ENCODE data around the gene GPX7. TPM values are rescaled to one million over a fixed set of nuclear protein-coding genes. Genes with fewer than 3 reads are reported as not detected.
A peak's percentile ranks its signal among the peaks of the same experiment; 100 is the strongest.

GPX7 gene
- total RNA-seq, 2 experiments from 2014 or later: 29.4 to 31.1 TPM

DNA sequence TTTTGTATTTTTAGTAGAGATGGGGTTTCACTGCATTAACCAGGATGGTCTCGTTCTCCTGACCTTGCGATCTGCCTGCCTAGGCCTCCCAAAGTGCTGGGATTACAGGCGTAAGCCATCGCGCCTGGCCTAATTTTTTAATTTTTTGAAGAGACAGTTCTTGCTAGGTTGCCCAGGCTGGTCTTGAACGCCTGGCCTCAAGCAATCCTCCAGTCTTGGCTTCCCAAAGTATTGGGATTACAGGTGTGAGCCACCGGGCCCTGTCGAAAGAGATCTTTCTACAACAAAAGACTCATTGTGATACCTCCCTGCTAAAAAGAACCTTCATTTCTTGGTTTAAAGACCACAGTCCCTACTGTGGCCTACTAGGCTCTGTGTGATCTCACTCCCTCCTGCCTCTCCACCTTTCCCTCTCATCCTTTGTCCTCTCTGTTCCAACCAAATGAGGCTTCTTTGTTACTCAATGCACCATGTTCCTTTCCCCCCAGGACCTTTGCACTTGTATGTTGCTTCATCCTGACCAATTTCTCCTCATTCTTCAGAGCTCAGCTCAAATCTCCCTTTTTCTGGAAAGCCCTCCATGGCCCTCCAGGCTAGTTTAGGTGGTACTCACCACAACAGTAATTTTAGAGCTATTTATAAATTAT lies 1.5 kb upstream of the GPX7 start:
- Mint-ChIP-seq H3K27me3 (no peaks in the 10 kb centered on the region), H3K27ac (no peak overlapping the region), H3K4me3 (no peak overlapping the region), H3K4me1 (peaks cover 27% of the 10 kb centered on the region), H3K36me3 (peaks cover 25% of the 10 kb centered on the region), H3K9me3 (no peaks in the 10 kb centered on the region)
- DNase-seq: no peak

DNA sequence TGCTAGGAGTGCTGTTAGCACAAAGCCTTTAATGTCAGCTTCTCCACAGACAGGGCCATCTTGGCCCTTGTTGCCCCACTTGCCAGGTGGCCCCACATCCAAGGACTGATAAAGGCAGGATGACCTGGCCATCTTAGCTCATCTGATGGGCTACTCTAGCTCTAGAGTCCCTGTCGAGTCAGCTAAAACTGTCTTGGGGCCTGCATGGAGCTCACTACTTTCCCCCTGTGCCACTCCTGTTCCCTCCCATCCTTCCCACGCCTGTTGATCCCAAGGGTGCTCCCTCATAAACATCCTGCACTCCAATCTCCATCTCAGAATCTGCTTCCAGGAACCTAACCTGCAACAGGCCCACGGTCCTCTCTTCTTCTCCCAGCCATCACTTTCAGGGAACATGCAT lies 652 bp upstream of the GPX7 start:
- peak overlapping the region; percentile 66 for H3K4me3 Mint-ChIP-seq
- no peak for DNase-seq
- H3K36me3 Mint-ChIP-seq: peaks cover 25% of the 10 kb centered on the region
- H3K27ac Mint-ChIP-seq: peak overlapping the region; percentile 81
- H3K27me3 Mint-ChIP-seq: no peaks in the 10 kb centered on the region
- no peaks in the 10 kb centered on the region for H3K9me3 Mint-ChIP-seq
- peaks cover 31% of the 10 kb centered on the region for H3K4me1 Mint-ChIP-seq

DNA sequence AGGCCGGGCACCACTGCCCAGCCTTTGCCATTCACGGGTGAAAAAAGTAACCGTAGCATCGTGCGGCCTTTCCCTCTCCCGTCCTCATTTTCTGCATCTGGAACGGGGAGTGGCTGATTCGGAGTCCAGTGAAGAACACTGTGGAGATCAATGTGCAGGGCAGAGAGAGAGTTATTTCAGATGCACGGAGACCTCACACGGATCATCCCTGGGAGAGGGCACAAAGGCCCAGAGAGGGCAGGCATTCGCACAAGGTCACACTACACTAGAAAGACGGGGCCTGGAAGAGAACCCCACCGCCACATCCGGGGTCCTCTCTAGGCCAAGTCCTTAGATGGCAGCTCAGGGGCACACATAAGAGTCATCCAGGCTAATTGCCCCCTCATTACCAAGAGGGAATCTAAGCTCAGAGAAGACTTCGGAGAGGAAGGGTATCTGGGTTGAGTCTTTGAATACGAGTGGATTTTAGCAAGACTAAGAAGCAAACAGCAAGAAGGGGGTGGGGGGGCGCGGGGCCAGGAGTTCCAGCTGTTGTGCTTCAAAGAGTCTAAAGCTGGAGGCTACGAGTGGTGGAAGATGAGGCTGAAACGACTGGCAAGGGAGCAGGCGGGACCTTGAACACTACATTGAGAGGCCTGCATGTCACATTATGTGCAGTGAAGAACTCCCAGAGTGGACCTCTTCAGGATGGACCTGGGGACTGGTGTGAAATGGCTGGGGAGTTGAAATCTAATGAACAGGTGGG lies 857 bp downstream of the GPX7 start:
- peak; percentile 21 for DNase-seq
- Mint-ChIP-seq H3K4me3 (peak overlapping the region; percentile 90), H3K27ac (peak overlapping the region; percentile 94), H3K4me1 (peaks cover 32% of the 10 kb centered on the region), H3K36me3 (peaks cover 25% of the 10 kb centered on the region), H3K27me3 (no peaks in the 10 kb centered on the region), H3K9me3 (no peaks in the 10 kb centered on the region)

DNA sequence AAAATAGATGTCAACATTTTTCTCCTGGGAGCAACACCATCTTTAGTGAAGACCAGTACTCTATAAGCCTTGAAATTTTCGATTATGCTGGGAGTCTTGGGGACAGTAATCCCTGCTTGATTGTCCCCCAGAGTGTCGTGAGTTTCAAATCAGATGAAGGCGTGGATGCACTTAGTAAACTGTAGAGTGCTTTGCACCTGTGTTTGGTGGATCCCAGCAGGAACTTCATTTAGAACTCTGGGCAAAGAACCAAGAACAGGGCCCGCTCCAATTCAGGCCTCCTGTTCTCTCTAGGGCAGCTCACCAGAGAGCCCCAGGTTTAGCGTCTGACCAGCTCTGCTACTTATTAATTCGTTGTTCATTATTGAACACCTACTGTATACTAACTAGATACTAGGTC lies 1.5 kb downstream of the GPX7 start:
- DNase-seq: no peak
- H3K27ac Mint-ChIP-seq: peak overlapping the region; percentile 94
- H3K9me3 Mint-ChIP-seq: no peaks in the 10 kb centered on the region
- peaks cover 32% of the 10 kb centered on the region for H3K4me1 Mint-ChIP-seq
- H3K4me3 Mint-ChIP-seq: peak overlapping the region; percentile 90
- peaks cover 25% of the 10 kb centered on the region for H3K36me3 Mint-ChIP-seq
- H3K27me3 Mint-ChIP-seq: no peaks in the 10 kb centered on the region

DNA sequence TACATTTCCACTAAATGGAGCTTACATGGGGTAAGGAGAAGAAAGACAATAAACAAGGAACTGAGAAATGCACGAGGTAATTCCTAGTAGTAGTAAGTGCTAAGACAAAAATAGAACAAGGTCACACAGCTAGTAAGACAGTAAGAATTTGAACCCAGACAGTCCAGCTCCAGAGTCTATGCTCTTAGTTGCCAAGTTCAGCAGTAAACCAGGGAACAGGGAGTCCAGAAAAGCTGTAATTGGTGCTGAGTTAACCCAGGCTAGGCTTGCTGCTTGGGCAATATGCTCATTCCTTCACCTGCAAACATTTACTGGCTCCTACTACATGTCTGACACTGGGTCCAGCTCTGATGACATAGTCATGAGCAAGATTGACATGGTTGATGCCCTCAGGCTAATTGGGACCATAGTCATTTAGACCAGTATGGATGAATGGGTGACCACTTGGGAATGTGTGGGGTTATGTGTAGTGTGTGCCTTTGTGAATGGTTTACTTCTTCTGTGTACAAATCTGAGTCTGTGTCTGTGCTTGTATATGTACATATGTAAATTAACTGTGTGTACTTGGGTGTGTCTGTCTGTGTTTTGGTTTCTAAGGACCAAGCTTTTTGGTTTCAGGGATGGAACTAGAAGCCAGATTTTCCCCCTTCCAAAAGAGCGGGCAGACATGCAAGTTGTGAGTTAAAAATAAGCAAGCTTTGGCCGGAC lies 2.0 kb downstream of the GPX7 start:
- H3K9me3 Mint-ChIP-seq: no peaks in the 10 kb centered on the region
- peak overlapping the region; percentile 90 for H3K4me3 Mint-ChIP-seq
- H3K36me3 Mint-ChIP-seq: peaks cover 27% of the 10 kb centered on the region

DNA sequence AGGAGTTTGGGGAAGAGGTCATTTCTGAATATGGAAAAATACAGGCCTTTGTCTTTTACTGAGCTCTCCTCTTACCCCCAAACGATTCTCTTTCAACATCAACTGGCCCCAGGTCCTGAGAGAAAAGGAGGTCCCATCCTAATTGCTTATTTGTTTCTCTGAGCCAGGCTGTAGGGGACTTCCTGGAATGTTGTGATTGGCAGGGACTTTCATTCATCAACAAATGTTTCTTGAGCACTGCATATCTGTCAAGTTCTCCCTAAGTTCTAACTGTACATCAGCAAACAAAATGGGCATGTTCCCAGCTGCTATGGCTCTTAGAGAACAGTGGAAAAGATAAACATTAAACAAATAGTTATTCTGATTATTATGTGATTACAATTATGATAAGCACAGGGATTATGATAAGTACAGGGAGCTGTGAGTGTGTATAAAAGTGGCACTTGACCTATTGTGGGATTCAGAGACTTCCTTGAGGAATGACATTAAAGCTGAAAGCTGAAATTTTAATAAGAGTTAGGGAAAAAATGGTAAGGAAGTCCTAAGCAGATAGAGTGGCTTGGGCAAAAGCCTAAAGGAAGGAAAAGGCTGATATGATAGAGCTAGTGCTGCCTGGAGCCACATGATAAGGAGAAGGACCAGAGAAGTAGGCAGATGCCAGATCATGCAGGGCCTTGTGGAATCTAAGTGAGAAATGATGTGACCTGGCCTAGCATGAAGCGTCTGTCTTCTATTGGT lies 11.6 kb downstream of the GPX7 start:
- Mint-ChIP-seq H3K4me1 (peaks cover 11% of the 10 kb centered on the region), H3K27me3 (no peaks in the 10 kb centered on the region), H3K4me3 (no peak overlapping the region), H3K9me3 (no peaks in the 10 kb centered on the region), H3K27ac (no peak overlapping the region), H3K36me3 (peaks cover 8% of the 10 kb centered on the region)
- no peak for DNase-seq

More for the DNA sequence above, 2.0 kb downstream of the GPX7 start:
- no peaks in the 10 kb centered on the region for H3K27me3 Mint-ChIP-seq
- H3K27ac Mint-ChIP-seq: peak overlapping the region; percentile 94
- no peak for DNase-seq
- H3K4me1 Mint-ChIP-seq: peaks cover 32% of the 10 kb centered on the region

DNA sequence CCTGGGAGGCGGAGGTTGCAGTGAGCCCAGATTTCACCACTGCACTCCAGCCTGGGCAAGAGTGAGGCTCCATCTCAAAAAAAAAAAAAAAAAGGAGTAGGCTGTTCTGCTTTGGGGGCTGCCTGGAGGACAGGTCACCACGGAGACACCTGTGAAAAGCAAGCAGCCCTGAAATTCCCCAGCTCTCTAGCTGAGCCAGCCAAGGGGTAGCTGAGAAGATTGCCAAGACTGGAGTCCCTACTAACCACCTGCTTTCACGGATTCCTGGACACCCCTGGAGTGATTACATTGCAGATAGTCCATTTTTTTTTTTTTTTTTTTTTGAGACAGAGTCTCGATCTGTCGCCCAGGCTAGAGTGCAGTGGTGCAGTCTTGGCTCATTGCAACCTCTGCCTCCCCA lies 12.5 kb downstream of the GPX7 start:
- no peak for DNase-seq
- no peaks in the 10 kb centered on the region for H3K27me3 Mint-ChIP-seq
- peaks cover 11% of the 10 kb centered on the region for H3K4me1 Mint-ChIP-seq
- H3K4me3 Mint-ChIP-seq: no peak overlapping the region
- H3K9me3 Mint-ChIP-seq: no peaks in the 10 kb centered on the region
- H3K36me3 Mint-ChIP-seq: peaks cover 7% of the 10 kb centered on the region
- no peak overlapping the region for H3K27ac Mint-ChIP-seq

DNA sequence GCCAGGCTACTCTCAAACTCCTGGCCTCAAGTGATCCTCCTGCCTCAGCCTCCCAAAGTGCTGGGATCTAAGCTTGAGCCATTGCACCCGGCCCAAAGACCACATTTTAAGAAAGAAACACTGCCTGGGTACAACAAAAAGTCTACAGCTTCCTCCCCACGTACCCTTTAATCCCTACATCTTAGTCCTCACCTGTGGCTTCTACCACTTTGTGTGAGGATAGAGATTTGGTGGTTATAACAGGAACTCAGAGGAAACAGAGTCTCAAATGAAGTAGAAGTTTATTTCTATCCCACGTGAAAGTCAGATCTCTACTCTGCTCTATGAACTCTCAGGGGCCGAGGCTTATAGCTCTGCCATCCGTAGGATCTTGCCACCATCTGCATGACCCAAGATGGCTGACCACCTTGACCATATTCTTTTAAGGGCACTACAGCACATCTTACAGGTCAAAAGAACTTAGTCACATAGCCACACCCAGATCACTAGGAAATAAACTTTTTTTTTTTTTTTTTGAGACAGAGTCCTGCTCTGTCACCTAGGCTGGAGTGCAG lies 13.4 kb downstream of the GPX7 start:
- Mint-ChIP-seq H3K27ac (peak overlapping the region; percentile 25), H3K9me3 (no peaks in the 10 kb centered on the region), H3K4me3 (no peak overlapping the region), H3K36me3 (peaks cover 10% of the 10 kb centered on the region), H3K4me1 (peaks cover 11% of the 10 kb centered on the region), H3K27me3 (no peaks in the 10 kb centered on the region)
- DNase-seq: no peak

DNA sequence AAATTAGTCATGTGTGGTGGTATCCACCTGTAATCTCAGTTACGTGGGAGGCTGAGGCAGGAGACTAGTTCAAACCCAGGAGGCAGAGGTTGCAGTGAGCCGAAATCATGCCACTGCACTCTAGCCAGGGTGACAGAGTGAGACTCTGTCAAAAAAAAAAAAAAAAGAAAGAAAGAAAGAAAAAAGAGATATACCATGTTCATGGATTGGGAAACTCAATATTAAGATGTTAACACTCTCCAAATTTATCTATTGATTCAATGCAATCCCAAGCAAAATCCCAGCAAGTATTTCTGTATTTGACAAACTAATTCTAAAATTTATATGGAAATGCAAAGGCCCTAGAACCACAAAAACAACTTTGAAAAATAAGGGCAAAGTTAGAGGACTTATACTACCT lies 19.8 kb downstream of the GPX7 start:
- H3K9me3 Mint-ChIP-seq: peaks cover 2% of the 10 kb centered on the region
- no peak overlapping the region for H3K27ac Mint-ChIP-seq
- no peak overlapping the region for H3K4me3 Mint-ChIP-seq
- peaks cover 16% of the 10 kb centered on the region for H3K36me3 Mint-ChIP-seq
- peaks cover 9% of the 10 kb centered on the region for H3K4me1 Mint-ChIP-seq
- DNase-seq: no peak
- no peaks in the 10 kb centered on the region for H3K27me3 Mint-ChIP-seq

DNA sequence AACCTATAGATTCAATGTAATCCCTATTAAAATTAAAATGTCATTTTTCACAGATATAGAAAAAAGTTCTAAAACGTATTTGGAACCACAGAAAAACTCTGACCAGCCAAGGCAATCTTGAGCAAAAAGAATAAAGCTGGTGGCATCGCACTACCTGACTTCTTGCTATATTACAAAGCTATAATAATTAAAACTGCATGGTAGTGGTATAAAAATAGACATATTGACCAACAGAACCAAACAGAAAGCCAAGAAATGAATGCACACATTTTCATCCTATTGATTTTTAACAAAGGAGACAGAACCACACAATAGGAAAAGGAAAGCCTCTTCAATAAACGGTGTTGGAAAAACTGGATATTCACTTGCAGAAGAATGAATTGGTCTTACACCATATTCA lies 21.6 kb downstream of the GPX7 start:
- peaks cover 5% of the 10 kb centered on the region for H3K4me1 Mint-ChIP-seq
- peaks cover 2% of the 10 kb centered on the region for H3K9me3 Mint-ChIP-seq
- no peak for DNase-seq
- no peaks in the 10 kb centered on the region for H3K27me3 Mint-ChIP-seq
- H3K4me3 Mint-ChIP-seq: no peak overlapping the region
- H3K36me3 Mint-ChIP-seq: peaks cover 16% of the 10 kb centered on the region
- no peak overlapping the region for H3K27ac Mint-ChIP-seq

DNA sequence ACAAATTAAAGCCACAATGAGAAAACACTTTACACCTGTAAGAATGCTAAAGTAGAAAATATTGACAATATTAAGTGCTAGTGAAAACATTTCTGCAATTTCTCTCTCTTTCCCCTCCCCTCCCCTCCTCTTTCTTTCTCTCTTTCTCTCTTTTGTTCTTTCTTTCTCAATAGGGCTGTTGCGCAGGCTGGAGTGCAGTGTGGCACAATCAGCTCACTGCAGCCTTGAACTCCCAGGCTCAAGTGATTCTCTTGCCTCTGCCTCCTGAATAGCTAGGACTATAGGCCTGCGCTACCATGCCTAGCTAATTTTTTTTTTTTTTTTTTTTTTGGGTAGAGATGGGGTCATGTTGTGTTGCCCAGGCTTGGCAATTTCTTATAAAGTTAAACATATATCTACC lies 24.9 kb downstream of the GPX7 start:
- no peaks in the 10 kb centered on the region for H3K27me3 Mint-ChIP-seq
- H3K9me3 Mint-ChIP-seq: peaks cover 2% of the 10 kb centered on the region
- peaks cover 10% of the 10 kb centered on the region for H3K36me3 Mint-ChIP-seq
- no peak overlapping the region for H3K27ac Mint-ChIP-seq
- peaks cover 19% of the 10 kb centered on the region for H3K4me1 Mint-ChIP-seq
- H3K4me3 Mint-ChIP-seq: no peak overlapping the region
- no peak for DNase-seq

DNA sequence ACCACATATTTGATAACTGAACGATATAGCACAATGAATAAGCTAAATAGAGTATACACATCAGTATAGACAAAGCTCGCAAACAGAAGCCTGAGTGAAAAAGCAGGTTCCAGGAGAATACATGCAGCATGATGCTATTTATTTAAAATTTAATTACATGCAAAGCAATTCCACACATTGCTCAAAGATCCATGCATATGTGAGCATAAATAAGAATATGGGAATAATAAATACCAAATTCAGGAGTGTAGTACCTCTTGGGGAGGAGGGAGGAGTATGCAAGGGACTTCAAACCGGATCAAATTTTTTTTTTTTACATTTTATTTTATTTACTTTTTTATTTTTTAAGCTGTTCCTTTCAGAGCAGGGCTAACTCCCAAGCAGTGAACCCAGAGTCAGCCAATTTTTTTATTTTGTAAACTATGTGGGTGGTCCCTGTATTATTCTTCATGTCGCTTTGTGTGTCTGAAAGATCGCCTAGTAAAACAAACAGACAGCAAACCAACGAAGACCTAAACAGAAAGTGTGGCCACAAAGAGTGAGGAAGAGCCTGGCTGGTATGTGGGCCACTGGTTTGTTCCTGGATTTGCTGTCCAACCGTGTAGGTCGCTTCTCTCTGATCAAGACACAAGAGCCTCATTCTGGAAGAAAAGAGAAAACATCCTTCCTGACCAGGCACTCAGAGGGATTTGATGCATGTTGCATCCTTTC lies 26.6 kb downstream of the GPX7 start:
- Mint-ChIP-seq H3K9me3 (peaks cover 2% of the 10 kb centered on the region), H3K4me3 (no peak overlapping the region), H3K27ac (no peak overlapping the region), H3K36me3 (peaks cover 5% of the 10 kb centered on the region), H3K4me1 (peaks cover 28% of the 10 kb centered on the region), H3K27me3 (no peaks in the 10 kb centered on the region)
- no peak for DNase-seq

DNA sequence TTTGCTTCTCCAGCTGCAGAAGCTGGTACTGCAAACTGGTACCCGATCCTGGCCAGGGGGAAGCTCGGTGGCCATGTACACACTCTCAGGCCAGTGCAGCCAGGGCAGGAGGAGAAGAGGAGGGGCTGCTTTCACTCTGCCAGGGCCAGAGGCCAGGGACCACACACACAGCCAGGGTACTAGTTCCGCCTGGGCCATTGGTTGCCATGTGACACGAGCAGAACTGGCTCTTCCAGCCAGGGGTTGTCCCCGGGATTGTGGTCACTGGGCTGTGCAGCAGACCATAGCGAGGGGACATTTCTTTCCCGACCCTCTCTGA lies 27.1 kb downstream of the GPX7 start:
- Mint-ChIP-seq H3K4me1 (peaks cover 33% of the 10 kb centered on the region), H3K9me3 (no peaks in the 10 kb centered on the region), H3K27ac (no peak overlapping the region), H3K4me3 (no peak overlapping the region), H3K27me3 (no peaks in the 10 kb centered on the region), H3K36me3 (peaks cover 7% of the 10 kb centered on the region)
- no peak for DNase-seq

DNA sequence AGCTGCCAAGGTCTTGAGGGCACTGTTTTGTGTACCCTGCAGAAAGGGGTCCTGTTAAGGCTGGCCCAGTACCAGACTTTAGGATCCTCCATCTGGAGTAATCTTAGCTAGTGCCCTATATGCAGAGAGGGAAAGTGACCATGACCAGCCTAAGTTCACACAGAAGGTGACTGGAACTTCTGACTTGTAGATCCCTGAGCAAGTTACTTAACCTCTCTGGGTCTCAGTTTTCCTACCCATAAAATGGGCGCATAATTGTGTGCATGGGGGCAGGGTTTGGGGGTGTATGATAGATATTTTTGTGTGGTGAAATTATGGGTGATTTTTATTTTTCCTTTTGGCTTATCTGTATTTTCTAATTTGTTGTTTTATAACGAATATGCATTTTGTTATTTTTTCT lies 27.5 kb downstream of the GPX7 start:
- Mint-ChIP-seq H3K4me3 (no peak overlapping the region), H3K36me3 (peaks cover 10% of the 10 kb centered on the region), H3K4me1 (peaks cover 36% of the 10 kb centered on the region), H3K27me3 (no peaks in the 10 kb centered on the region), H3K9me3 (no peaks in the 10 kb centered on the region), H3K27ac (no peak overlapping the region)
- DNase-seq: no peak

Measured in activated naive CD8-positive, alpha-beta T cell treated with anti-CD3 and anti-CD28 coated beads for 36 hours (primary cell).